NB4 (cell line): ENCODE measurements around the gene PEG3.

ENCODE experiments used
- DNase-seq: peaks from one replicate; pipeline ENCODE4 v3.0.0; 2010; ENCODE audit warnings: low read depth
- H3K4me3 ChIP-seq: one replicate; pipeline ENCODE4 v1.5.1; 2011; ENCODE audit warnings: mild to moderate bottlenecking, low read depth, low read length, moderate library complexity
- CTCF ChIP-seq: IDR thresholded peaks from one replicate; pipeline ENCODE4 v1.5.1; 2012; ENCODE audit warnings: low read depth, low read length
- MYC ChIP-seq: IDR thresholded peaks from 2 replicates; pipeline ENCODE4 v1.6.1; 2011; ENCODE audit warnings: low read depth, low read length
- POLR2A ChIP-seq: IDR thresholded peaks from 2 replicates; pipeline ENCODE4 v1.6.1; 2011; ENCODE audit warnings: mild to moderate bottlenecking; ENCODE audit not compliant: insufficient read length; ENCODE audit errors: extremely low read depth
- TF ChIP-seq, protein P1 (sequence below): IDR thresholded peaks from 2 replicates; pipeline ENCODE4 v1.6.1; 2011; ENCODE audit warnings: low read depth, low read length

Gene PEG3

GRCh38 chr19:56875717-56876116 lies 35.2 kb upstream of the PEG3 start:
- no peak overlapping the region for H3K4me3 ChIP-seq
- TF ChIP-seq, protein P1, sequence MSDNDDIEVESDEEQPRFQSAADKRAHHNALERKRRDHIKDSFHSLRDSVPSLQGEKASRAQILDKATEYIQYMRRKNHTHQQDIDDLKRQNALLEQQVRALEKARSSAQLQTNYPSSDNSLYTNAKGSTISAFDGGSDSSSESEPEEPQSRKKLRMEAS, result no peak
- TF ChIP-seq POLR2A, result no peak
- TF ChIP-seq CTCF, result no peak
- no peak for TF ChIP-seq MYC
- DNase-seq, result no peak

- no peak overlapping the region for H3K4me3 ChIP-seq
- DNase-seq, result no peak
- TF ChIP-seq POLR2A (no peak), CTCF (no peak), MYC (no peak)
- TF ChIP-seq, protein P1, result no peak
These were observed 34.0 kb upstream of the PEG3 start for GRCh38 chr19:56874530-56874929.

GRCh38 chr19:56873493-56873892 lies 33.0 kb upstream of the PEG3 start:
- TF ChIP-seq CTCF, result no peak
- TF ChIP-seq, protein P1, result no peak
- no peak for DNase-seq
- no peak overlapping the region for H3K4me3 ChIP-seq

DNA sequence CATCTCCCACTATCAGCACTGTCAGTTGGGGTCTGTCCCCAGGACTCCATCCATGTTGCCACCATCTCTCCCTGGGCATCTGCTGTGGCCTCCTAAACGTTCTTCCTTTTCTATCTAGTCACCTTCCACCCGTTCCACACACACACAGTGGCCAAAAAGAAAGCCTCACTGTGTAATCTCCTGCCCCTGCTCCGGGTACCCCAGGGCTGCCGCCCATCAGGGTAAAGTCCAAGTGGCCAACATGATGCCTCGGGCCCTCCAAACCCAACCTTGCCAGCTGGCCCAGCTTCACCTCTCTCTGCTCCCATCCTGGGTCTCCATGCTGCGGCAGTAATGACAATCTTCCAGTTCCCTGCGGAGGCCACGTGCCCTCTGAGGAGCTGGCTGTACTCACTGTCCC lies 29.4 kb upstream of the PEG3 start:
- no peak for TF ChIP-seq MYC
- no peak for DNase-seq
- H3K4me3 ChIP-seq, result no peak overlapping the region

GRCh38 chr19:56868446-56868845 lies 27.9 kb upstream of the PEG3 start:
- TF ChIP-seq POLR2A (no peak), CTCF (no peak), MYC (no peak)
- TF ChIP-seq, protein P1, result no peak
- no peak overlapping the region for H3K4me3 ChIP-seq
- DNase-seq, result no peak

- TF ChIP-seq CTCF, result no peak
- TF ChIP-seq MYC, result no peak
- no peak for TF ChIP-seq POLR2A
- TF ChIP-seq, protein P1, result no peak
- no peak for DNase-seq
- H3K4me3 ChIP-seq, result no peak overlapping the region
These were observed 26.0 kb upstream of the PEG3 start for GRCh38 chr19:56866538-56866937.
